Measurements from ENCODE around the gene AQP4.

The AQP4 gene

GRCh38 chr18:26853401-26853800 is 12.1 kb downstream of the AQP4 start:
- Histone ChIP-seq H3K27me3 (no peaks in the 10 kb centered on the region), H4K20me1 (no peaks in the 10 kb centered on the region), H3K27ac (no peak overlapping the region), H3K4me2 (no peak overlapping the region), H3K36me3 (no peaks in the 10 kb centered on the region), H3K4me3 (no peak overlapping the region), H3K9me3 (no peaks in the 10 kb centered on the region), H3K9ac (no peak overlapping the region), H3K4me1 (no peaks in the 10 kb centered on the region)
- no peak for TF ChIP-seq Cebpa-rat (IDR thresholded peaks at IDR 0.05)

- Histone ChIP-seq H3K27me3 (no peaks in the 10 kb centered on the region), H3K9ac (no peak overlapping the region), H3K9me3 (peaks cover 9% of the 10 kb centered on the region), H3K4me3 (no peak overlapping the region), H3K36me3 (no peaks in the 10 kb centered on the region), H3K4me1 (no peaks in the 10 kb centered on the region), H3K27ac (no peak overlapping the region), H4K20me1 (no peaks in the 10 kb centered on the region), H3K4me2 (no peak overlapping the region)
- TF ChIP-seq Cebpa-rat (IDR thresholded peaks at IDR 0.05): no peak
These were observed 21.7 kb downstream of the AQP4 start for GRCh38 chr18:26843760-26844159.

- H3K4me2 ChIP-seq: no peak overlapping the region
- no peak overlapping the region for H3K27ac ChIP-seq
- TF ChIP-seq Cebpa-rat (IDR thresholded peaks at IDR 0.05): no peak
- no peaks in the 10 kb centered on the region for H4K20me1 ChIP-seq
- H3K27me3 ChIP-seq: no peaks in the 10 kb centered on the region
- peaks cover 9% of the 10 kb centered on the region for H3K9me3 ChIP-seq
- no peaks in the 10 kb centered on the region for H3K4me1 ChIP-seq
- H3K4me3 ChIP-seq: no peak overlapping the region
- H3K9ac ChIP-seq: no peak overlapping the region
- H3K36me3 ChIP-seq: no peaks in the 10 kb centered on the region
These were observed 24.5 kb downstream of the AQP4 start for GRCh38 chr18:26840965-26841364.

- Histone ChIP-seq H3K36me3 (no peaks in the 10 kb centered on the region), H3K4me2 (no peak overlapping the region)
- TF ChIP-seq Cebpa-rat (IDR thresholded peaks at IDR 0.05): no peak
These were observed 25.9 kb downstream of the AQP4 start for GRCh38 chr18:26839609-26840008.

GRCh38 chr18:26832302-26832701 is 33.2 kb downstream of the AQP4 start:
- no peak overlapping the region for H3K4me3 ChIP-seq
- no peak overlapping the region for H3K27ac ChIP-seq
- no peaks in the 10 kb centered on the region for H3K4me1 ChIP-seq
- TF ChIP-seq Cebpa-rat (IDR thresholded peaks at IDR 0.05): no peak
- no peaks in the 10 kb centered on the region for H3K27me3 ChIP-seq
- no peaks in the 10 kb centered on the region for H3K36me3 ChIP-seq
- H4K20me1 ChIP-seq: no peaks in the 10 kb centered on the region
- 0 out of 2 replicates have a peak, but pooled peaks cover 3% of the 10 kb centered on the region for H3K9me3 ChIP-seq
- H3K4me2 ChIP-seq: no peak overlapping the region
- no peak overlapping the region for H3K9ac ChIP-seq

More at GRCh38 chr18:26839609-26840008, 25.9 kb downstream of the AQP4 start:
- Histone ChIP-seq H3K9me3 (peaks cover under 1% of the 10 kb centered on the region; the same call in 1 of the 2 replicates), H3K9ac (no peak overlapping the region), H3K4me1 (no peaks in the 10 kb centered on the region), H3K27ac (no peak overlapping the region), H4K20me1 (no peaks in the 10 kb centered on the region), H3K4me3 (no peak overlapping the region), H3K27me3 (no peaks in the 10 kb centered on the region)

GRCh38 chr18:26827581-26827980 is 37.9 kb downstream of the AQP4 start:
- 0 out of 2 replicates have a peak, but pooled peaks cover 3% of the 10 kb centered on the region for H3K9me3 ChIP-seq
- no peaks in the 10 kb centered on the region for H3K36me3 ChIP-seq
- no peak for TF ChIP-seq Cebpa-rat (IDR thresholded peaks at IDR 0.05)
- H3K4me1 ChIP-seq: no peaks in the 10 kb centered on the region
- H3K4me3 ChIP-seq: no peak overlapping the region
- H3K4me2 ChIP-seq: no peak overlapping the region
- no peaks in the 10 kb centered on the region for H3K27me3 ChIP-seq
- no peak overlapping the region for H3K9ac ChIP-seq
- H4K20me1 ChIP-seq: no peaks in the 10 kb centered on the region
- H3K27ac ChIP-seq: no peak overlapping the region

- H3K36me3 ChIP-seq: no peaks in the 10 kb centered on the region
- no peak overlapping the region for H3K4me3 ChIP-seq
- no peak overlapping the region for H3K4me2 ChIP-seq
- H3K27me3 ChIP-seq: no peaks in the 10 kb centered on the region
- 0 out of 2 replicates have a peak, but pooled peaks cover 3% of the 10 kb centered on the region for H3K9me3 ChIP-seq
- no peak for TF ChIP-seq Cebpa-rat (IDR thresholded peaks at IDR 0.05)
- no peak overlapping the region for H3K9ac ChIP-seq
- H3K4me1 ChIP-seq: no peaks in the 10 kb centered on the region
- H3K27ac ChIP-seq: no peak overlapping the region
- H4K20me1 ChIP-seq: no peaks in the 10 kb centered on the region
These were observed 38.8 kb downstream of the AQP4 start for GRCh38 chr18:26826656-26827235.

GRCh38 chr18:26821181-26821580 is 44.3 kb downstream of the AQP4 start:
- no peak overlapping the region for H3K9ac ChIP-seq
- H3K27me3 ChIP-seq: no peaks in the 10 kb centered on the region
- H3K9me3 ChIP-seq: peaks cover 21% of the 10 kb centered on the region
- H4K20me1 ChIP-seq: no peaks in the 10 kb centered on the region
- no peak overlapping the region for H3K27ac ChIP-seq
- no peaks in the 10 kb centered on the region for H3K36me3 ChIP-seq
- H3K4me2 ChIP-seq: no peak overlapping the region
- no peak for TF ChIP-seq Cebpa-rat (IDR thresholded peaks at IDR 0.05)
- H3K4me3 ChIP-seq: no peak overlapping the region
- no peaks in the 10 kb centered on the region for H3K4me1 ChIP-seq

GRCh38 chr18:26819046-26819445 is 46.5 kb downstream of the AQP4 start:
- no peak for TF ChIP-seq Cebpa-rat (IDR thresholded peaks at IDR 0.05)
- H3K9ac ChIP-seq: no peak overlapping the region
- H3K27me3 ChIP-seq: no peaks in the 10 kb centered on the region

GRCh38 chr18:26818461-26818860 is 47.0 kb downstream of the AQP4 start:
- Histone ChIP-seq H3K9me3 (peaks cover 21% of the 10 kb centered on the region), H4K20me1 (no peaks in the 10 kb centered on the region), H3K36me3 (no peaks in the 10 kb centered on the region), H3K4me1 (no peaks in the 10 kb centered on the region), H3K9ac (no peak overlapping the region), H3K27ac (no peak overlapping the region), H3K4me2 (no peak overlapping the region), H3K27me3 (no peaks in the 10 kb centered on the region), H3K4me3 (no peak overlapping the region)
- TF ChIP-seq Cebpa-rat (IDR thresholded peaks at IDR 0.05): no peak

More at GRCh38 chr18:26819046-26819445, 46.5 kb downstream of the AQP4 start:
- Histone ChIP-seq H3K9me3 (peaks cover 21% of the 10 kb centered on the region), H3K4me1 (no peaks in the 10 kb centered on the region), H4K20me1 (no peaks in the 10 kb centered on the region), H3K4me3 (no peak overlapping the region), H3K27ac (no peak overlapping the region), H3K36me3 (no peaks in the 10 kb centered on the region), H3K4me2 (no peak overlapping the region)

- Histone ChIP-seq H3K4me2 (no peak overlapping the region), H3K9ac (no peak overlapping the region), H3K27me3 (no peaks in the 10 kb centered on the region), H4K20me1 (no peaks in the 10 kb centered on the region), H3K36me3 (no peaks in the 10 kb centered on the region), H3K27ac (no peak overlapping the region), H3K4me1 (no peaks in the 10 kb centered on the region), H3K9me3 (peaks cover 3% of the 10 kb centered on the region), H3K4me3 (no peak overlapping the region)
- TF ChIP-seq Cebpa-rat (IDR thresholded peaks at IDR 0.05): no peak
These were observed 52.5 kb downstream of the AQP4 start for GRCh38 chr18:26813043-26813442.

Data from BLaER1 (cell line).